Astrocyte (in vitro differentiated cells and primary cell): ENCODE data around the gene TMC8. TPM values are rescaled to one million over a fixed set of nuclear protein-coding genes. Genes with fewer than 3 reads are reported as not detected.

Source experiments
- DNase-seq: peaks from one replicate; pipeline ENCODE4 v3.0.0-alpha.2; 2010; ENCODE audit warnings: low read depth
- FAIRE-seq: peaks from 2 replicates; lab custom pipeline; 2011; peaks lifted over from hg19 to GRCh38; lab: Jason Lieb, UNC
- H2AFZ ChIP-seq: 2 replicates; pipeline ENCODE4 v1.6.0; 2012; ENCODE audit warnings: low read depth, low read length, inconsistent platforms
- H3K27ac ChIP-seq: 2 replicates; pipeline ENCODE4 v1.5.1; 2011; ENCODE audit warnings: low read depth, low read length, inconsistent platforms
- H3K27me3 ChIP-seq: 2 replicates; pipeline ENCODE4 v1.6.0; 2011; ENCODE audit warnings: low read length, inconsistent platforms; ENCODE audit not compliant: insufficient read depth
- H3K36me3 ChIP-seq: 2 replicates; pipeline ENCODE4 v1.5.1; 2011; ENCODE audit warnings: low read length, inconsistent platforms; ENCODE audit not compliant: insufficient read depth
- H3K4me1 ChIP-seq: 2 replicates; pipeline ENCODE4 v1.5.1; 2011; ENCODE audit warnings: low read length, inconsistent platforms; ENCODE audit not compliant: insufficient read depth
- H3K4me2 ChIP-seq: 2 replicates; pipeline ENCODE4 v1.6.0; 2012; ENCODE audit warnings: low read length, inconsistent platforms
- H3K4me3 ChIP-seq: 2 replicates; pipeline ENCODE4 v1.5.1; 2011; ENCODE audit warnings: low read depth, mild to moderate bottlenecking, low read length, inconsistent platforms; ENCODE audit not compliant: insufficient read depth
- H3K79me2 ChIP-seq: 2 replicates; pipeline ENCODE4 v1.6.0; 2012; ENCODE audit warnings: mild to moderate bottlenecking, low read length, inconsistent platforms; ENCODE audit not compliant: insufficient read depth
- H3K9ac ChIP-seq: 2 replicates; pipeline ENCODE4 v1.6.0; 2012; ENCODE audit warnings: mild to moderate bottlenecking, low read length, inconsistent platforms
- H3K9me3 ChIP-seq: 2 replicates; pipeline ENCODE4 v1.5.1; 2012; ENCODE audit warnings: low read depth, mild to moderate bottlenecking, low read length, inconsistent platforms; ENCODE audit not compliant: insufficient read depth
- H4K20me1 ChIP-seq: 2 replicates; pipeline ENCODE4 v1.6.0; 2012; ENCODE audit warnings: low read length, inconsistent platforms; ENCODE audit not compliant: insufficient read depth
- H3K27ac Mint-ChIP-seq: one replicate; pipeline ENCODE4 v1.8.0; 2021; ENCODE audit warnings: mild to moderate bottlenecking, mixed read lengths; ENCODE audit not compliant: unreplicated experiment
- H3K27me3 Mint-ChIP-seq: one replicate; pipeline ENCODE4 v1.8.0; 2021; ENCODE audit warnings: low read depth, mixed read lengths; ENCODE audit not compliant: unreplicated experiment
- H3K36me3 Mint-ChIP-seq: one replicate; pipeline ENCODE4 v1.8.0; 2021; ENCODE audit warnings: low read depth, mixed read lengths; ENCODE audit not compliant: unreplicated experiment
- H3K4me1 Mint-ChIP-seq: one replicate; pipeline ENCODE4 v1.8.0; 2021; ENCODE audit warnings: low read depth, mixed read lengths; ENCODE audit not compliant: unreplicated experiment
- H3K4me3 Mint-ChIP-seq: one replicate; pipeline ENCODE4 v1.8.0; 2021; ENCODE audit warnings: mild to moderate bottlenecking, moderate library complexity, mixed read lengths; ENCODE audit not compliant: unreplicated experiment
- H3K9me3 Mint-ChIP-seq: one replicate; pipeline ENCODE4 v1.8.0; 2021; ENCODE audit warnings: mild to moderate bottlenecking, mixed read lengths; ENCODE audit not compliant: unreplicated experiment
- CTCF ChIP-seq: IDR thresholded peaks from 2 replicates; pipeline ENCODE4 v1.5.1; 2011; ENCODE audit warnings: low read depth, mild to moderate bottlenecking, inconsistent platforms, low read length, moderate library complexity; ENCODE audit not compliant: insufficient read depth
- EZH2 ChIP-seq: IDR thresholded peaks from 2 replicates; pipeline ENCODE4 v1.6.1; 2012; ENCODE audit warnings: mild to moderate bottlenecking, low read length, inconsistent platforms; ENCODE audit not compliant: insufficient read depth
- total RNA-seq: library from RNA; stranded (reverse); gene quantifications from 2 replicates; pipeline ENCODE4 v1.2.1, GENCODE V29; 2021

TMC8 gene
- total RNA-seq, 1 donor from 2014 or later, result 0.27 TPM

- Histone ChIP-seq H3K79me2 (no peaks in the 10 kb centered on the region), H3K9ac (no peak overlapping the region), H3K27ac (no peak overlapping the region), H3K4me3 (no peak overlapping the region), H4K20me1 (no peaks in the 10 kb centered on the region), H3K36me3 (no peaks in the 10 kb centered on the region), H3K4me1 (no peaks in the 10 kb centered on the region), H3K9me3 (no peaks in the 10 kb centered on the region), H3K27me3 (no peaks in the 10 kb centered on the region), H3K4me2 (no peak overlapping the region), H2AFZ (no peak overlapping the region)
- Mint-ChIP-seq H3K36me3 (peaks cover under 1% of the 10 kb centered on the region), H3K4me1 (no peaks in the 10 kb centered on the region), H3K9me3 (no peaks in the 10 kb centered on the region), H3K27me3 (no peaks in the 10 kb centered on the region), H3K4me3 (no peak overlapping the region), H3K27ac (no peak overlapping the region)
- TF ChIP-seq CTCF (no peak), EZH2 (no peak)
- FAIRE-seq, result no peak
- DNase-seq, result no peak
Observed at GRCh38 chr17:78082988-78083387, 47.6 kb upstream of the TMC8 start.

GRCh38 chr17:78086740-78087139, 43.8 kb upstream of the TMC8 start:
- Histone ChIP-seq H3K9ac (no peak overlapping the region), H3K27ac (no peak overlapping the region), H3K36me3 (peaks cover 5% of the 10 kb centered on the region), H3K9me3 (no peaks in the 10 kb centered on the region), H2AFZ (no peak overlapping the region), H3K4me3 (no peak overlapping the region), H3K4me1 (no peaks in the 10 kb centered on the region), H4K20me1 (no peaks in the 10 kb centered on the region), H3K27me3 (no peaks in the 10 kb centered on the region), H3K79me2 (no peaks in the 10 kb centered on the region), H3K4me2 (no peak overlapping the region)
- no peaks in the 10 kb centered on the region for H3K27me3 Mint-ChIP-seq
- no peak for FAIRE-seq
- no peak for TF ChIP-seq CTCF
- no peaks in the 10 kb centered on the region for H3K9me3 Mint-ChIP-seq
- H3K36me3 Mint-ChIP-seq, result no peaks in the 10 kb centered on the region
- no peak overlapping the region for H3K4me3 Mint-ChIP-seq
- DNase-seq, result no peak
- no peak overlapping the region for H3K27ac Mint-ChIP-seq
- no peaks in the 10 kb centered on the region for H3K4me1 Mint-ChIP-seq

GRCh38 chr17:78088529-78088928, 42.0 kb upstream of the TMC8 start:
- H3K4me2 ChIP-seq, result no peak overlapping the region
- no peaks in the 10 kb centered on the region for H3K9me3 ChIP-seq
- no peaks in the 10 kb centered on the region for H3K27me3 Mint-ChIP-seq
- no peak overlapping the region for H3K27ac Mint-ChIP-seq
- no peaks in the 10 kb centered on the region for H3K9me3 Mint-ChIP-seq
- no peak overlapping the region for H3K9ac ChIP-seq
- H3K79me2 ChIP-seq, result no peaks in the 10 kb centered on the region
- no peak overlapping the region for H3K4me3 ChIP-seq
- H3K4me1 Mint-ChIP-seq, result no peaks in the 10 kb centered on the region
- H4K20me1 ChIP-seq, result no peaks in the 10 kb centered on the region
- no peaks in the 10 kb centered on the region for H3K4me1 ChIP-seq
- TF ChIP-seq CTCF (no peak), EZH2 (no peak)
- DNase-seq, result no peak
- FAIRE-seq, result no peak
- H3K27me3 ChIP-seq, result no peaks in the 10 kb centered on the region
- peaks cover 5% of the 10 kb centered on the region for H3K36me3 ChIP-seq
- no peak overlapping the region for H2AFZ ChIP-seq
- no peak overlapping the region for H3K4me3 Mint-ChIP-seq
- H3K36me3 Mint-ChIP-seq, result peaks cover 8% of the 10 kb centered on the region
- no peak overlapping the region for H3K27ac ChIP-seq
